Measurements from ENCODE around the gene SGCD.
A peak's percentile ranks its signal among the peaks of the same experiment; 100 is the strongest.
"Not testable (repeated sequence)": the region's sequence is repeated elsewhere in the genome, so short reads cannot be mapped to it uniquely, and the experiment has no call there.

Gene SGCD

DNA sequence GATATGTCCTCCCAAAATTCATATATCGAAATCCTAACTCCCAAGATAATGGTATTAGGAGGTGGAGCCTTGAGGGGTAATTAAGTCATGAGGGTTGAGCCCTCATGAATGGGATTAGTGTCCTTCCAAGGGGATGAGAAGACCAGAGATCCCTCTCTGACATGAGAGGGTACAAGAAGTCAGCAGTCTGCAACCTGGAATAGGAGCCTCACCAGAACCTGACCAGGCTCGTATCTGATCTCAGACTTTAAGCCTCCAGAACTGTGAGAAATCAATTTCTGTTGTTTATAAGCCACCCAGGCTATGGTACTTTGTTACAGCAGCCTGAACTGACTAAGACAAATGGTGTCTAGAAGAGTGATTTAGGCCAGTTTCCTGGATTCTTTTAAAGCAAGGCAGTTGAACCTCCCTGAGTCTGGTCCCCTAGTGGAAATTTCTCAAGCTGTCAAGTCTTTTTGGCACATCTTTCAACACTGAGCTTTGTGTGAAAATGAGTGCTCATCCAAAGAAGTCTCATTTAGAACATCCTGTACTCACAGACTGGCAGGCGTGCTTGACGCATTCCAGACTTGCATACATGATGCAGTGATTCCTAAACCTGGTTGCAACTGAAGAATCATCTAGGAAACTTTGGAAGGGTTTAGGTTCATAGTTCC is 268.3 kb downstream of the SGCD start:
- Histone ChIP-seq H3K27me3 (ENCODE audit: insufficient read depth, low read depth, severe bottlenecking) (no peaks in the 10 kb centered on the region), H3K4me3 (ENCODE audit: low read depth, low read length) (no peak overlapping the region), H3K9me3 (ENCODE audit: severe bottlenecking) (no peaks in the 10 kb centered on the region), H3K27ac (no peak overlapping the region), H3K36me3 (no peaks in the 10 kb centered on the region; the same call in none of the 2 replicates)
- TF ChIP-seq, protein P1, sequence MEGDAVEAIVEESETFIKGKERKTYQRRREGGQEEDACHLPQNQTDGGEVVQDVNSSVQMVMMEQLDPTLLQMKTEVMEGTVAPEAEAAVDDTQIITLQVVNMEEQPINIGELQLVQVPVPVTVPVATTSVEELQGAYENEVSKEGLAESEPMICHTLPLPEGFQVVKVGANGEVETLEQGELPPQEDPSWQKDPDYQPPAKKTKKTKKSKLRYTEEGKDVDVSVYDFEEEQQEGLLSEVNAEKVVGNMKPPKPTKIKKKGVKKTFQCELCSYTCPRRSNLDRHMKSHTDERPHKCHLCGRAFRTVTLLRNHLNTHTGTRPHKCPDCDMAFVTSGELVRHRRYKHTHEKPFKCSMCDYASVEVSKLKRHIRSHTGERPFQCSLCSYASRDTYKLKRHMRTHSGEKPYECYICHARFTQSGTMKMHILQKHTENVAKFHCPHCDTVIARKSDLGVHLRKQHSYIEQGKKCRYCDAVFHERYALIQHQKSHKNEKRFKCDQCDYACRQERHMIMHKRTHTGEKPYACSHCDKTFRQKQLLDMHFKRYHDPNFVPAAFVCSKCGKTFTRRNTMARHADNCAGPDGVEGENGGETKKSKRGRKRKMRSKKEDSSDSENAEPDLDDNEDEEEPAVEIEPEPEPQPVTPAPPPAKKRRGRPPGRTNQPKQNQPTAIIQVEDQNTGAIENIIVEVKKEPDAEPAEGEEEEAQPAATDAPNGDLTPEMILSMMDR (IDR thresholded peaks at IDR 0.05; ENCODE audit: low read depth, low read length), result no peak
- DNase-seq, result no peak

DNA sequence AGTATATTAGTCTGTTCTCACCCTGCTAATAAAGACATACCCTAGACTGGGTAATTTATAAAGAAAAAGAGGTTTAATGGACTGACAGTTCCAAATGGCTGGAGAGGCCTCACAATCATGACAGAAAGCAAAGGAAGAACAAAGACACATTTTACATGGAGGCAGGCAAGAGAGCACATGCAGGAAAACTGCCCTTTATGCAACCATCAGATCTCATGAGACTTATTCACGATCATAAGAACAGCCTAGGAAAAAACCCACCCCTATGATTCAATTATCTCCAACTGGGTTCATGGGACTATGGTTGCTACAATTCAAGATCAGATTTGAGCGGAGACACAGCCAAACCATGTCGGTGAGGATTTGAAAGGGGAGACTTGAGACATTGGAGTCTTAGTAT is 270.3 kb downstream of the SGCD start:
- H3K36me3 ChIP-seq, result no peaks in the 10 kb centered on the region; the same call in none of the 2 replicates
- H3K9me3 ChIP-seq (ENCODE audit: severe bottlenecking), result peaks cover 10% of the 10 kb centered on the region
- no peak for DNase-seq
- TF ChIP-seq, protein P1 (IDR thresholded peaks at IDR 0.05; ENCODE audit: low read depth, low read length), result no peak
- H3K27ac ChIP-seq, result no peak overlapping the region
- no peak overlapping the region for H3K4me3 ChIP-seq (ENCODE audit: low read depth, low read length)
- no peaks in the 10 kb centered on the region for H3K27me3 ChIP-seq (ENCODE audit: insufficient read depth, low read depth, severe bottlenecking)

DNA sequence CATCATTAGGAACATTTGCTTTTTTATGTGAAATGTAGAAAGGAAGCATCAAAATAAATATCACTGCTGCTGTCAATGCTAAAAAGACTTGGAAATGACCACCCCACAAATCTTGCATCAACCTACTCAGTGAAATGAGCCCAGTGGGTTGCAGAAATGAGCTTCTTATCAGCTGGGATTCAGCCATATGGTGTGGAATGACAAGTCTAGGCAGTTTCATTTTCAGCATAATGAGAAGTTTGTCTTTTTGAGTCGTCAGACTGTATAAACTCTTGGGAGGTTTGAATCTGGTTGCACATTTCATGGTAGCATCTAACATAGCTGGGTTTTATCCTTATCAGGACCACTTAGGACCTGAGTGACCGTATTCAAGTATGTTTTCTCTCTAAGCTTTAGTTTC is 272.0 kb downstream of the SGCD start:
- H3K27me3 ChIP-seq (ENCODE audit: insufficient read depth, low read depth, severe bottlenecking), result no peaks in the 10 kb centered on the region
- H3K9me3 ChIP-seq (ENCODE audit: severe bottlenecking), result peaks cover 13% of the 10 kb centered on the region
- H3K36me3 ChIP-seq, result no peaks in the 10 kb centered on the region; the same call in none of the 2 replicates
- peak overlapping the region; percentile 37; the same call in 1 of the 2 replicates for H3K27ac ChIP-seq
- TF ChIP-seq, protein P1 (IDR thresholded peaks at IDR 0.05; ENCODE audit: low read depth, low read length), result no peak
- no peak overlapping the region for H3K4me3 ChIP-seq (ENCODE audit: low read depth, low read length)
- peak; percentile 11 for DNase-seq

DNA sequence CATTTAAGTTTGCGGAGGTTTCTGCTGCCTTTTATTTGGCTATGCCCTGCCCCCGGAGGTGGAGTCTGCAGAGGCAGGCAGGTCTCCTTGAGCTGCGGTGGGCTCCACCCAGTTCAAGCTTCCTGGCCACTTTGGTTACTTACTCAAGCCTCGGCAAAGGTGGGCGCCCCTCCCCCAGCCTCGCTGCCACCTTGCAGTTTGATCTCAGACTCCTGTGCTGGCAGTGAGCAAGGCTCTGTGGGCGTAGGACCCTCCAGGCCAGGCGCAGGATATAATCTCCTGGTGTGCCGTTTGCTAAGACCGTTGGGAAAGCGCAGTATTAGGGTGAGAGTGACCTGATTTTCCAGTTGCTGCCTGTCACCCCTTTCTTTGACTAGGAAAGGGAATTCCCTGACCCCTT is 283.6 kb downstream of the SGCD start:
- not testable (repeated sequence) for H3K27me3 ChIP-seq (ENCODE audit: insufficient read depth, low read depth, severe bottlenecking); DNase-seq; H3K27ac ChIP-seq; H3K4me3 ChIP-seq (ENCODE audit: low read depth, low read length); H3K36me3 ChIP-seq
- peaks cover 11% of the 10 kb centered on the region for H3K9me3 ChIP-seq (ENCODE audit: severe bottlenecking)

DNA sequence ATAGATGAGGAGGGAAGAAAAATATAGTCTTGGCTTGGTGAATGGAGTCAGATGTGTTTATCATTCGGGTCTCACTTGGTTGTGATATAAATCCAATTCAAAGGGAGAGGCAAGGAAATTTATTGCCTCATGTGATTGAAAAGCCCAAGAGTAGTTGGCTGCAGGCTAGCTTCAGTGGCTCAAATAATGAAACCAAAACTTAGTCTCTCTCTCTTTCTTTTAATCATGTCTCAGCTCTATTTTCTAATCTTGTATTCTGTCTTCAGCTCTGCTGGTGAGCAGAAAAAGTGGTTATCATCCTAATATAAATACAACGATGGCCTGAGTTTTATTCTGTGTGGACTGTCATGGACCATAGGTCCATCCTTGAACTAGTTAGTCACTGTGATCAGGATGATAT is 288.9 kb downstream of the SGCD start:
- Histone ChIP-seq H3K36me3 (peaks cover 4% of the 10 kb centered on the region), H3K27ac (no peak overlapping the region), H3K27me3 (ENCODE audit: insufficient read depth, low read depth, severe bottlenecking) (no peaks in the 10 kb centered on the region), H3K9me3 (ENCODE audit: severe bottlenecking) (peaks cover 6% of the 10 kb centered on the region), H3K4me3 (ENCODE audit: low read depth, low read length) (no peak overlapping the region)
- TF ChIP-seq, protein P1 (IDR thresholded peaks at IDR 0.05; ENCODE audit: low read depth, low read length), result no peak
- no peak for DNase-seq

DNA sequence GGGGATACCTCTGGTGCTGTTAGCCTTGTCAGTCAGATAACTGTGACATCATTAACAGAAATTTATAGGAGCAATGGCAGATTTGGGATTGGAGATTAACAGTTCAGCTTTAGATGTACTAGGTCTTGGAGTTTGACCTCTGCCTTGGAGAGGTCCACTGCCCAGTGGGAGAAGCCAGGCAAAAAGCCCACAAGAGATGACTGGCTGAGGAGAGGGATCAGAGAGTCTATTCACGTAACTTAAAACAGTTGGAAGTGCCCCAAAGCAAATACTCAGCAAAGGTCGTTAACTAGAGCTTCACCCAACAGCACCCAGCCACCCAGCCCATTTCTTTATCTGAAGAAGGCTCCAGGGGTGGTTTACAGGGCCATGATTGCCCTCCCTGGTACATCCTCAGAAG is 290.5 kb downstream of the SGCD start:
- TF ChIP-seq, protein P1 (IDR thresholded peaks at IDR 0.05; ENCODE audit: low read depth, low read length), result no peak
- no peak for DNase-seq
- Histone ChIP-seq H3K36me3 (peaks cover 4% of the 10 kb centered on the region; the same call in 1 of the 2 replicates), H3K9me3 (ENCODE audit: severe bottlenecking) (no peaks in the 10 kb centered on the region), H3K27me3 (ENCODE audit: insufficient read depth, low read depth, severe bottlenecking) (no peaks in the 10 kb centered on the region), H3K27ac (no peak overlapping the region), H3K4me3 (ENCODE audit: low read depth, low read length) (no peak overlapping the region)

Measured in WERI-Rb-1 (cell line).